ENCODE measurements around the gene CAV2.

CAV2 gene

GRCh38 chr7:116549370-116549769 is 49.8 kb downstream of the CAV2 start:
- DNase-seq = no peak

- DNase-seq = no peak
These were observed 52.2 kb downstream of the CAV2 start for GRCh38 chr7:116551692-116552091.

DNA sequence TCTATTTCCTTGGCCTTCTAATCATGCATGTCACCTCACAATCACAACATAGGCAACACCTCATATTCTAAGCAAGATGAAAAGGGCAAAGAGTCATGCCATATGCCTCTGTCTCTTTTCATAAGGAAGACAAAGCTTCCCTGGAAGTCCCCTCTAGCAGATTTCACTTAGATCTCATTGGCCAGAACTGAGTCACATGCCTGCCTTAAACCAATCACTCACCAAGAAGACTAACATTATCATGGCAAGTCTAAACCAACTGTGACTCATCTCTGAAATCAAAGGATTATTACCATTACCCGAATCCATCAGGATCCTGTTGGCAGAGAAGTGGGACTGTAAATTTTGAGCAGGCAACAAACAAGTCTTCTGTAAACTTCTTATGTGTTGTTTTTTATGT is 53.1 kb downstream of the CAV2 start:
- no peak for DNase-seq

DNA sequence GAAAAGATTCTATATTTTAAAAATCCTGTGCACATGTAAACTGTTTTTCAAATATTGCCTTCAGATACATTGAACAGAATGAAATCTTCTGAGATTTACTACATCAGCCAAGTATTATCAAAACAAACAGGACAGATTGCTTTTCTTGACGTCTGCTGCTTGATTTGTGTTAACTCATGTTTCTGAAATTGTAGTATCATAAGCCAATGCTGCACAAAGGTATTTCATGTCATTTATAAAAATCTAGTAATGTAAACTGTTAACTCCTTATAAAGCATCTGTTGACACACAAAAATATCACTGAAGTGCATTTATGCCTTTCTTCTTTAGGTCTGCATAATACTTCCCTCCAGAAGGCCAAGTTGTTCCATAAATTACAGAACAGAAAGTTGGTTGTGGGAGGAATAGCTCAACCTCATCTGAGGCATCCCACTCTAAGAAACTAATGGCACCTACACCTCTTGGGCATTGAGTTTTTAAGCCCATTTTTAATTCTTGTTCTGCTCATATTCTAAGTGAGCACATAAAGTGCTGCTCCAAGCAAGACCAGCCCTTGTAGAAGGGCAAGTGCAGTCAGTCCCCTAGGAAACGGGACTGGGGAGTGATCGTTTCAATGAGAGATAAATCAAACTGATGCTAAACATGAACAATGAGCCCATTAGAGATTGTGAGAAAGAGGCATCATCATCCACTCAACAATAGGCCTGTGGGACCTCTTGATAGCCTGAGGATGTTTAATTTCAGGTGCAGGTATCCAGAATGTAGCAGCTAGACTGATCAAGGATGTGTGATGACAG is 53.8 kb downstream of the CAV2 start:
- DNase-seq = no peak

DNA sequence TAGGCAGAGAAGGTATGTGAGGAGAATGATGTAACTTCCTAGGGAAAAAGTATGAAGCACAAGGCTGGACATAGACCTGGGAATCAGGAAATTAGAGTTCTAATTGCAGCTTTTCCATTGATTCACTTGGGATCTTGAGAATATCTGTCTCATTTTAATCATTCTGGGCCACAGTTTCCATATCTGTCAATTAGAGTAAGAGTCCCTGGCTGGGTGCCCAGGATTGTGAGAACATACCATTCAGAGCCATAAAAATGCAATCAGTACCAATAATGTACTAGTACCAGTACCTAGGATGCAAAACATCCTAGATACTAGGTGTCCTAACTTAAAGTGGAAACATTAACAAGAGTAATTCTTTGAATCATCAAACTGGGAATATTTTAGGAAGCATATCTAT is 54.9 kb downstream of the CAV2 start:
- DNase-seq = no peak

GRCh38 chr7:116554911-116555310 is 55.4 kb downstream of the CAV2 start:
- no peak for DNase-seq

- no peak for DNase-seq
These were observed 57.6 kb downstream of the CAV2 start for GRCh38 chr7:116557066-116557585.

DNA sequence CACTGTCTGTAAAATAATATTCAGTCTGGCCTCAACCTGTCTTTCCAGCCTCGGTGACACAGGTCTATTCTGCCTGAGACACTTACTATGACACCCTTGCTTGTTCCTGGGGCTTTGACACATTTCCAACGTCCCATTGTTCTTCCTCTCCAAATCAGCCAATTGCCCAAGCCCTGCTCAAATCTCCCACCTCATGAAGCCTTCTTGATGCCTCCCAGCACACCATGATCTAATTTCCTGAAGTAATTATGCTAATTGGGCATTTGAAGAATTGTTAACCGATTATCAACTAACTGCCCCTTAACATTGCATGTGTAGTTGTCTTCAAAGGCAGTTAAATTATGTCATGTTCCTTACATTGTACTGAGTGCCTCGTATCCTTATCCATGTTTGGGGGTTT is 58.4 kb downstream of the CAV2 start:
- no peak for DNase-seq
